Glomerular visceral epithelial cell (primary cell): Measurements from ENCODE around the gene TUBA4B.
"Not testable (repeated sequence)": the region's sequence is repeated elsewhere in the genome, so short reads cannot be mapped to it uniquely, and the experiment has no call there.

Source experiments
- DNase-seq: peaks from one replicate; pipeline ENCODE4 v3.0.0-alpha.2; 2016; ENCODE audit errors: extremely low spot score

TUBA4B gene

DNA sequence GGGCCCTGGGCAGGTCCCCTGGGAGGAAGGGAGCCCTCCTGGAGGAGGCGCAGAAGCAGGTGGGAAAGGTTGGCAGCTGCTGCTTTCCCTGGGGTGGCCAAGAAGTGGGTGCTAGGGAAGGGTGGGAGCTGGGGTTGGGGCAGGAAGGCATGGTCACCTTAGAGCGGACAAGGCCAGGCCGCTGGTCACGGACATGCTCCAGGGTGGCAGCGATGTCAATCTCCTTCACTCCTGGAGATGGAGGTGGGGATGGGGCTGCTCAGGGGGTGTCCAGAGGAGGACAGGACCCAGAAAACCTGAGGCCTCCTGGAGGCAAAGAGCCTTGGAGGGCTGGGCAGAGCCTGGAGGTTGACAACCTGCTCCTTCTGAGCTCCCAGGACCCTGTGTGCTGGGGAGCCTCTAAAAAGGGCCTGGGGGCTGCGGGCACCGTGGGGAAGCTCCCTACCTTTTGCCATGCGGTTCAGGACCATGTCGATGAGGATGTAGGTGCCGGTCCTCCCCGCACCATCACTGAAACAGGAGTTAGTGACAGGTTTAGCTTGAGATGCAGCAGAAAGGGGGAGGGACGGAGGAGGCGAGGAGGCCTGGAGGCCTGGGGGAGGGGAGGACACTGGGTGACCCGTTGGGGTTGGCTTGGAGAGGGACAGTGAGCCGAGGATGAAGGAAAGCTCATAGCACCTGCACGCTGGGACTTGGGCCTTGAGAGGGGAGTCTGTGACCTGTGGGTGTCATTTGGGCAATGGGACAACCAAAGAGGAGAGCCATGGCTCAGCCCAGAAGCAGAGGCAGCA, 37.5 kb downstream of the TUBA4B start:
- DNase-seq, result no peak

DNA sequence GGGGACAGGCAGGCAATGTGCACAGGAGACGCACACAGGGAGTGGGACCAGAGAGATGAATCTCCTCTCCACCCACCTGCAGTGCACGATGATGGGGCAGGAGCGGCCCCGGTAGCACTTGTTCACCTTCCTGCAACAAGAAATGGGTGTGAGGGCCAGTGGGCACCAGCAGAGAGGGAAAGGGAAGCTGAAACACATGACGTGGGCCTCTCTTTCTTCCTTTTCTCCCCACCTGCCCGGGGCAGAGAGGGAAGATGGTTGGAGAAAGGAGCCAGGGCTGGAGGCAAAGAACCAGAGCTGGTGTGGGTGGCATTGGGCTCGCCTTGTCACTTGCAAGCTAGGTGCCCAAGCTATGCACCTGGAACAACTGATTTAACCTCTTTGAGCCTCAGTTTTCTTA, 38.4 kb downstream of the TUBA4B start:
- no peak for DNase-seq

DNA sequence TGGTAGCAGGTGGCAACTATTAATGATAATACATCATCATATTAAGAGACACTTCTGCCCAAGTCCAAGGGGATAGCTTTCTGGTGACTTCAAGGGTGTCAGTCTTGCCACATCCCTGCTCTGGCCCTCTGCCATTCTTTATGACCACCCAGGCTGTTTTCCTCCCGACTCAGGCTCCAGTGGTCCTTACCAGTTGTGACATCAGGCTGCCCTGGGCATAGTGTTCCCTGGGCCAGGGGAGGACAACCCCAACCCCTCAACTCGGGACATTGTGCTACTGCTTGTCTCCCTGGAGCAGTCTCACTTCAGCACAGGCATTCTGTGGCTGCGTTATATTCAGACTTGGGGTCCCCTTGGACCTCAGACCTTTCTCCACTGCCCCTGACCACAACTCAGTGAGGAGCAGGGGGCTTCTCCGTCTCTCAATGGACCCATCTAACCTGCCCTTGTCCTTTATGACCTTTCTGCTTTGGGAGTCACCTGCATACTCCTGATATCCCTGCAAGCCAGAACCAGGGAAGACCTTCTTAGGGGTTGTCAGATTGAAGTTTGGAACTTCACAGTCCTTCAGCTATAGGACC, 39.0 kb downstream of the TUBA4B start:
- no peak for DNase-seq

DNA sequence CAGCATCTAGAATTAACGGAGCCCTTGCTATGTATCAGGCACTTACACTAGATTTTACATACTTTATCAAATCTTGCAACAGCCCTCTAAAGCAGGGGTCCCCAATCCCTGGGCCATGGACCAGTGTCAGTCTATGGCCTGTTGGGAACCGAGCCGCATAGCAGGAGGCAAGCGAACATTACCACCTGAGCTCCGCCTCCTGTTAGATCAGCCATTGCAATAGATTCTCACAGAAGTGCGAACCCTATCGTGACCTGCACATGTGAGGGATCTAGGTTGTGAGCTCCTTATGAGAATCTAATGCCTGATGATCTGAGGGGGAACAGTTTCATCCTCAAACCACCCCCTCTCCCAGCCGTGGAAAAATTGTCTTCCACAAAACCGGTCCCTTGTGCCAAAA, 39.6 kb downstream of the TUBA4B start:
- DNase-seq, result no peak

DNA sequence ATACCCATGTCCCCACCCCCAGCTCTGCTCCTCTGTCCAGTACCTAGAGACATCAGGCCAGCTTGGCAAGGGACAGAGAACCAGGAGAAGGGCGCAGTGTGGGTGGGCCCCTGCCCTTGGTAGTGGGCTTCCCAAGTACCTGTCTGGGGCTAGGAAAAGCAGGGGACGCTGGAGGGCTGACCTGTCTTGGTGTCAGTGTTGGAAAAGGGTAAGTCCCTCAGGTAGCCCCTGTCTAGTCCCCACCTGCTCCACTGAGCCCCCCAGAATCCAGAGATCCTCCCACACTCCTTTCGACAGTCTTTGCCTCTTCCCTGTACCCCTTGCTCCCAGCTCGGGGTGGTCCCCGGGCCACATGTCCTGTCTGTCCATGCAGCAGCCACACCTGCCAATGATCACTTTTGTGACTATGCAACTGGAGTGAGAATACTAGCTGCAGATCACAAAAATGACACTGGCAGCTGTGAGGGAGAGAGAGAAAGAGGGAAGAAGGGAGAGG, 40.7 kb downstream of the TUBA4B start:
- DNase-seq, result no peak

DNA sequence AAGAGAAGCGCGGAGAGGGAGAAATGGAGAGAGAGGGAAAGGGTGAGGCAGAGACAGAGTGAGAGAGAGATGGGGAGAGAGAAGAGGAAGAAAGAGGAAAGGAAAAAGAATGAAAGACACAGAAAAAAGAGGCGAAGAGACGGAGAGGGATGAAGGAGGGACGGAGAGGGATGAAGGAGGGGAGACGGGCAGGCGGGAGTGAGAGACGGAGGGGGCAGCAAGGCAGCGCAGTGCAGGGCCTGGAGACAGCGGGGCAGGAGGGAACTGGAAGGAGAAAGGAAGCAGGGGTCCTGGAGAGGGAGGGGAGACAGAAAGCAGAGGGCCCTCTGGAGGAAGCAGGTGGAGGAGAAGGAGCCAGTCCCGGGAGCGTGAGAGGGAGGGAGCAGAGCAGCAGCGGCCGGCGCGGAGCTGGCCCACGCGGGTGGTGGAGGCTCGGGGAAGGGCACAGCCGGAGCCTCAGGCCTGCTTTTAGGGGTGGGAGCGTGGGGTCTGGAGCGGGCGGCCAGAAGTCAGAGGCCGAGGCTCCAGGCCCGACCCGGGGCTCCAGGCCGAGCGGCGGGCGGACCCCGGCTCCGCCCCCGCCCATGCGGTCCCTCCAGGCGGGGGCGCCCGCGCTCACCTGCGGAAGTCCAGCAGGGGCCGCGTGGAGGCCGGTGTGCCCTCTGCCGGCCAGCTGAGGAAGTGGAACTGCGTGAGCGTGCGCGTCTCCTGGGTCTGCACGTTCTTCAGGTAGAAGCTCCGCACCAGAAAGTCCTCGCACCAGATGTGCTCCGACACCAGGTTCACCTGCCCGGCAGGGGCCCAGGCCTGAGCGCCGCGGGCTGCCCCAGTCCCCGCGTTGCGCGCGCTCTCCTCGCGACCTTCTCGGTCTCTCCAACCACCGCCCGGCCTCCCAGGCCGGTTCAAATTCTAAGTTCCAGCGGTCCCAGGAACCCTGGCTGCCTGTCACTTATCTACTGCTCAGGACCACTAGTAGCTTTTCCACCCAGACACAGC, 41.6 kb downstream of the TUBA4B start:
- DNase-seq, result peak; percentile 89

DNA sequence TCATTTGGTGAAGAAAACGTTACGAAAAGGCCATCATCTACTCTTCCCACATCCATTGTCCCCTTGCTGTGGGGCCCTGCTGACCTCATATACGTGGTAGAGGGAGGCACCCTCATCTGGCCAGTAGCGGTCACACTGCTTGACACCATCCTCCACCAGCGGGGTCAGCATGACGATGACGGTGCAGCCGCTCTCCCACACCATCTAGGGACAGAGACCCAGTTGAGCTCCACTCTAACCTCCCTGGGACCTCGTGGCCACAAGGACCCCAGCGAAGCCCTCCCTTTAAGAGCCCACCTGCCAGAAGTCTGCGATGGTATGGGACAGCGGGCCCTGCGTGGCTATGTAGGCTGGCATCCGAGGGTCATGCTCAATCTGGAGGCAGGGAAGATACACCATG, 43.1 kb downstream of the TUBA4B start:
- no peak for DNase-seq

DNA sequence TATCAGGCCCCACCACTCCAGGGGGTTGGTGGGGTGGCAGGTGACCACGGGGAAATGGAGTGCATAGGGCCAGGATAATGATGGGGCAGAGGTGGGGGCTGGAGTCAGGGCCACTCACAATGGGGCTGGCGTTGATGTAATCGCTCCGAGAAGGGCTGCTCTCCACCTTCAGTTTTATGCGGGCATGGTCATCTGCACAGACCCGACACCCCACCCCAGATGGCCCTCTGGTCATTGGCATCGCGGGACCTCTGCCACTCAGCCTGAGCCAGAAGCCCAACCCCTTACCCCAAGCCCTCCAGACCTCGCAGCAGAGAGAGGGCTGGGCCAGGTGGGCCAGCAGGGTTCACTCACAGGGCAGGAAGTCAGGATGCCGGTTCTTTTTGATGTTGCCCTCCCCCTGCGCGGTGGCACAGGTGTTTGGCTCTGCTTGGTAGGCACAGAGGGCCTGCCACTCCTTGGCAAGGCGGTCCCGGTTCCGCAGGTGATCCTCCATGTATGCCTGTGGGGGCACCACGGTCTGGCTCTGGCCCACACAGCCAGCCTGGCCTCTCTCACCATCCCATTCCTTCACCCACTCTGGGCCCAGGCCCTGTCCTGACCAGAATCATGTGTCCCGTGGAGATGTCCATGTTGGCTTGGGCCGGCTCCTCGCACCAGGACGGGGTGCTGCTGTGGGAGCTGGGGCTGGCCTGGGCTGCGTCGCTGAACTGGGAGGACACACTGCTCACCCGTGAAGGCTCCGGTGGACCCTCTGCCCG, 43.8 kb downstream of the TUBA4B start:
- DNase-seq, result no peak

DNA sequence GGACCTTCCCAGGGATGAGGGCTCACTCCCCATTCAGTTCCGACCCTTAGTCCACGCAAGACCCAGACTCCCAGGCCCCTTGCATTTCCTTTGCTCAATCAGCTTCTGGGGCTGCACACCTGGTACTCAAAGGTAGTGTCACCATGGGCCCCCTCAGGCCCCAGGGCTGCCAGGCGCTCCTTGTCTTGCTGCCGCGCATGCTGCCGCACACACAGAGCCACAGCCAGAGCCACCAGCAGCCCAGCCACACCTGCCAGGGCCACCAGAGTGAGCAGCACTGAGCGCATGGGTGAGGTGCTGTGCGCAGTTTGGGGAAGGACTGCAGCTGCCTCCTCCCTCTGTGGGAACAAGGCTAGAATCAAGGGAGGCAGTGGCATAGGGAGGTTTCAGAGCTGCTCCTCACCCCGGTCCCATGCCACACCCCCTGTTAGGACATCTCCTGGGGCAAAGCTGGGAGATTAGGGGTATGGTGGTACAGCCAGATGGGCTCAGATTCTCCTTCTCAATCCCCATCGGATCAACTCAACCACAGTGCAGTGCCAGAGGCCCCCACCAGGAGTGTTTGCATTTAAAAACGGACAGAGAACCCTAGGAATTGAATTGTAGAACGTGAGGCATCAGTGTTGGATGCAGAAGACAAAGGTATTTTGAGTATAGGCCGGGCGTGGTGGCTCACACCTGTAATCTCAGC, 44.9 kb downstream of the TUBA4B start:
- no peak for DNase-seq

DNA sequence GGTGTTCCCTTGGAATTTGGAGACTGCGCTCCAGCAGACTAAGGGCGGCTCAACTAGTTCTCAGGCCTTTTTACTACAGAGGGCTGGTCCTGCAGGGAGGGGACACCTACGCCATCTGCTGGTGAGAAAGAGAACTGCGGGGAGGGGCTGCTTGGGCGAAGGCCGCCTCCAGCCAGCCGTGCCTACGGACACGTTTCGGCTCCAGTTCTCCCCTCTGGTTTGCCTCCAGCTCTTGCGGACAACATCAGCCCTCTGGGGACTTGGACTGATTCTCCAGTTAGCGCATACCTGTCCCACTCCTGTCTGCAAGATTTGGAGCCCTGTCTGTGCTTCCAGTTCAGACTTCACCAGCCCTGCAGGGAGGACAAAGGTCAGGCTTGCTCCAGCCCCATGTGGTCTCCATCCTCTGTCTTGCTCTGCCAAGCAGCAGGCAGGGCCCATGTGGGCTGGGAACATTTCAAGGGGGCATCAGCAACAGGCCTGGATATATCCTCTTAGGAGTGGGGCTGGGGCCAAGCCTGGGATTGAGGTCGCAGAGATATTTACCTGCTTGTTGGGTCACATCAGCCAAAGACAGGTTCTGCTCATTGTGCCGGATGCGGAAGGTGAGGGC, 45.8 kb downstream of the TUBA4B start:
- DNase-seq, result peak; percentile 84

DNA sequence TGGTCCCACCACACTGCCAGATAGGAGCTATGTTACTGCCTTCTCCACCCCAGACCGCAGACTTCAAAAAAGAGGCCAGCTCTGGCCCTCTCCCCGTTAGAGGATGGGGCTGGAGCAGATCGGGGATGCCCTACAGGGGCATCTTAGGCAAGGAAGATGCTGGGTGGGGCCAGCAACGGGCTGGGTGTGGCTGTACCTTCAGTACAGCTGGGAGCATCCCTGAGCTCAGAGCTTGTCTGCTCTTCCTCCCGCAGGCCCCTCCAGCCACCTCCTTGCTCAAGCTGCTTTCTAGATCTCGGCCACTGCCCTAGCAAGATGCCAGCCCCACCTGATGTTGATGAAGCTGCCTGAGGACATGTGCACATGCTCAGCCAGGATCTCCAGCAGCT, 46.3 kb downstream of the TUBA4B start:
- DNase-seq, result no peak

DNA sequence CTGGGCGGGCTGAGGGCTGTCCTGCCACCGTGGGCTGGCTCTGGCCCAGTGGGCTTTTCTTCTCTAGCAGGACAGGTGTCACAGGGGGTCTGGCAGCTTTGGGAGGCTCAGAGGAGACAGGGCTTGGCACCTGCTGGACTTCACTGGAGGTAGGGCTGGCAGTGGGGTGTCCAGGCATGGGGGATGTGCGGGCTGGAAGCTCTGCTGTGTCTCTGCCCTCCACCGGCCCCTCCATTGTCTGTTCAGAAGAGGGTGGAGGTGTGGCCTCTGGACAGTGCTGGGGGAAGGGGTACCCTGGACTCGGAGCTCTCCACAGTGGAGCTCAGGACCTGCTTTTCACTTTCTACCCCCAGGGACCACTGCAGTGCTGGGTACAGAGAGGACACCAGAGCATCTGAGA, 47.0 kb downstream of the TUBA4B start:
- no peak for DNase-seq

DNA sequence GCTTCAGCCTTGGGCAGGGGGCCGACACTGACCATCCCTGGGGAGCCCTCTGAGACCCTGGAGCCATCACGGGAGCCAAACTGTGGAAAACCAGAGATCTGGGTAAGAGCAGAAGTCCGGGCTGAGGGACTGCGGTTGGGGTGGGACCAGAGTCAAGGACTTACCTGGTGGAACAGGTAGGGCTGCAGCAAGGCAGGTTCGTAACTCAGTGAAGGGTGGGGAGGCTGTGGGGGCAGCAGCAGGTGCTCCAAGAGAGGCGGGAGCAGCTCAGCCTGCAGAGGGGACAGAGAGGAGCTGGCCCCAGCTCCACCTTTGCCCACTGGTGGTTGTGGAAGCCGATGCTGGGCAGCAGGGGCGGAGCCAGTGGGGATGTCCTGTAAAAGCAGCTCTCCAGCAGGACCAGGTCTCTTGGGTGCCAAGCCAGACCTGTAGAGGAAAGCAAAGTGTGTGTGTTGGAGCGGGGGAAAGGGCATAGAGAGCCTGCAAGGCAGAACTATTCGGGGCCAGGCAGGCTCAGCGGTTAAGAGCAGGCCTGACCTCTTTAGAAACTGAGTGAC, 49.4 kb downstream of the TUBA4B start:
- no peak for DNase-seq

DNA sequence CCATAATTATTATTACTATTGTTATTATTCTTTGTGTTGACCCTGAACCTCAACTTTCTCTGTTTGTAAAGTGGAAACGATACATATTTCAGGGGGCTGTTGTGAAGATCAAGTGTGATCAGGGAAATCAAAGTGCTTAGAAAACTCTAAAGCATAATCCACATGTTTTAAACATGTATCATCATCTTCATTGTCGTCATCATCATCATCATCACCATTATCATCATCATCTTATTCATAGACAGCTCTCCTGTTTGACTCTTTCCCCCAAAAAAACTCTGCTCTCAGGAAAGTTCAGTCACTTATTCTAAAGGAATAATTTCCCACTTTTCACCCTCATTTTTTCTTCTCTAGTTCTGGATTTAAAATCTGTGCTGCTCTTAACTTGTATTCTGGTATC, 51.2 kb downstream of the TUBA4B start:
- DNase-seq, result no peak

DNA sequence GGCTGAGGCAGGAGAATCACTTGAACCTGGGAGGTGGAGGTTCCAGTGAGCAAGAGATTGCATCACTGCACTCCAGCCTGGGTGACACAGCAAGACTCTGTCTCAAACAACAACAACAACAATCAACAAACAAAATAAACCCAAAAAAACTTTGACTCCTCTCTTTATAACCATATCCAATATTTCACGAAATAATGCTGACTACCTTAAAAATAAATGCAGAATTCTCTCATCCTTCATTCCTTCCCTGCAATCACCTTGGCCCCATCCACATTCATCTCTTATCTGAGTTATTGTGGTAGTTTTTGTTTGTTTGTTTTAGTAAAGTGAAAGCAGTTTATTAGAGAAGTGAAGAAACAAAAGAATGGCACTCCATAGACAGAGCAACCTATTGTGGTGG, 53.0 kb downstream of the TUBA4B start:
- DNase-seq, result no peak

DNA sequence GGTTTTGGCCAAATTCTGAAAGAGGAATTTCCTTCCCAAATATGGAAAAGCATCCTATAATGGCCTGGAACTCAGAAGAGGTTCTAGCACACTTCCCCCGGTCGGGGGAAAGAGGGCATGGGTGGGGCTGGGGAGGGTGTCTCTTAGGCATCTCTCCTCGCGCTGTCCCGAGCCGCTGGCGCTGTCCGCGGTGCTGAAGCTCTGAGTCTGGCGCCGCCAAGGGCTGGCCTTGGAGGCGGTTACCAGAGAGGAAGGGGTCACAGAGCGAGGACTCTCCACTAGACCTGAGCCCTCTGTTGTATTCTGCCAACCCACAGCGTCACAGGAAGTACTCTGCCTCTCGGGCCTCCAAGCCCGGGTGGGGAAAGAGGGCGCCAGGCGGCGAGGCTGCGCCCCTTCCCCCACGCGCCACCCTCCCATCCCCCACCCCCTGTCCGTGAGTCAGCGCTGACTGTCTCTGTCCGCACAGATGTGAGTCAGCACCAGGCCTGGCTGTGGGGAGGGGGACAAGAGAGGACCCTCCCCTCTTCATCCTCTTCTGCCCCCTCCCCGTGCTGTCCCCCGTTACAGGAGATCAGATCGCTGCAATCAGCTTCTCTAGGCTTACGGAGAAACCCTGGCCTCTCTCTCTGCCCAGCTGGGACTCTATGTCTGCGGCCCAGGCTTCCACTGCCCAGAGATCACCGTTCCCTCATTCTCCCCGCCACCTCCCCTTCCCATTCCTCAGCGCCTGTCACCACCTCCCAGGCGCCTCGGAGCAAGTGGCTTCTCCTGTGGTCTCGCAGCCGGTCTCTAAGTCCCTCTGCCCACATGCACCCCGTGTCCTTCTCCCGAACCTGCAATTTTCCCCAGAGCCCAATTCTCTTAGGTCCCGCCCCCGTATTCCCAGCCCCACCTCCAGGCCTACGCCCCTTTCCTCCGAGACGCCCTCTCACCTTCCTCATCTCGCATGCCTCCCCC, 55.4 kb downstream of the TUBA4B start:
- peak; percentile 67 for DNase-seq

DNA sequence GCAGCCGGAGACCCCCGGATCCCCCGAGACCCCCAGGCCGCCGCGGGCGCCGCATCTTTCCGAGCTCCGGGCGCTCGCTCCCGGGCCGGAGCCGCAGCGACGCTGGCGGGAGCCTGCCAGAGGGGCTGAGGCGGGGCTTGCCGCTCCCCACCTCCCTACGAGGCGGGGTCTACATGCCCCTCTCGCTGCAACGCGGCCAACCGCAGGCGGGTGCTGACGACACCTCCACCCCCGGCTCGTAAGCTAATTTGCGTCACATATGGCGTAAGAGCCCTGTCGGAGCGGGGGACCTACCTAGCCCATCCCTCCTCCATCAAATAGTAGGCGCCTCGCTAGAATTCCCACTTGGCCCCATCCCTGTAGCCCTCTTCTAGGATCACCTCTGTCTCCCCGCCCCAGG, 56.2 kb downstream of the TUBA4B start, which contains the start of gene PTPRN:
TSS of gene PTPRN (minus strand) at position 124 of the 400 bp plus-strand sequence. CDS start at position 55, 69 bp downstream.
- DNase-seq, result no peak

DNA sequence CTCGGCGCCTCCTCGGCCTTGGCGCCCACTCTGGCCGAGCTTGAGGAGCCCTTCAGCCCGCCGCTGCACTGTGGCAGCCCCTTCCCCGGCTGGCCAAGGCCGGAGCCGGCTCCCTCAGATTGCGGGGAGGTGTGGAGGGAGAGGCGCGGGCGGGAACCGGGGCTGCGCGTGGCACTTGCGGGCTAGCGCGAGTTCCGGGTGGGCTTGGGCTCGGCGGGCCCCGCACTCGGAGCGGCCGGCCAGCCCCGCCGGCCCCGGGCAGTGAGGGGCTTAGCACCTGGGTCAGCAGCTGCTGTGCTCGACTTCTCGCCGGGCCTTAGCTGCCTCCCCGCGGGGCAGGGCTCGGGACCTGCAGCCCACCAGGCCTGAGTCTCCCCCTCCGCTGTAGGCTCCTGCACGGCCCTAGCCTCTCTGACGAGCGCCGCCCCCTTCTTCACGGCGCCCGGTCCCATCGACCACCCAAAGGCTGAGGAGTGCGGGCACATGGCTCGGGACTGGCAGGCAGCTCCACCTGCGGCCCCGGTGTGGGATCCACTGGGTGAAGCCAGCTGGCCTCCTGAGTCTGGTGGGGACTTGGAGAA, 59.7 kb downstream of the TUBA4B start:
- not testable (repeated sequence) for DNase-seq
